HL-60 (cell line): ENCODE measurements around the gene IL9.

Experiments
- DNase-seq, 2 experiments: peaks; one replicate each; pipeline ENCODE4 v3.0.0-alpha.2; 2010 to 2020; ENCODE audit warnings: low read depth in 1 of 2, low spot score in 1 of 2
- H3K27ac ChIP-seq: fragments of 250-450 bp; sonication (Bioruptor Pico); replicated peaks from 2 replicates; pipeline ENCODE4 v1.5.1; 2020; ENCODE audit warnings: mild to moderate bottlenecking, moderate library complexity
- H3K27me3 ChIP-seq: fragments of 250-450 bp; sonication (Bioruptor Pico); 2 replicates; pipeline ENCODE4 v1.5.1; 2021; ENCODE audit warnings: mild to moderate bottlenecking, moderate library complexity; ENCODE audit not compliant: insufficient read depth, poor library complexity, severe bottlenecking
- H3K4me3 ChIP-seq: replicated peaks from 2 replicates; pipeline ENCODE4 v1.5.1; 2011; ENCODE audit warnings: mild to moderate bottlenecking, control low read depth, low read length; ENCODE audit not compliant: insufficient read depth
- CTCF ChIP-seq: IDR thresholded peaks from one replicate; pipeline ENCODE4 v1.5.1; 2011; ENCODE audit warnings: low read length, control low read depth, inconsistent platforms; ENCODE audit not compliant: insufficient read depth
- GABPA ChIP-seq: IDR thresholded peaks from 2 replicates; pipeline ENCODE4 v1.6.1; 2012; ENCODE audit warnings: low read depth
- POLR2AphosphoS5 ChIP-seq: IDR thresholded peaks from 2 replicates; pipeline ENCODE4 v1.6.1; 2012; ENCODE audit warnings: low read depth
- REST ChIP-seq: IDR thresholded peaks from 2 replicates; pipeline ENCODE4 v1.6.1; 2012; ENCODE audit warnings: low read depth; ENCODE audit not compliant: insufficient replicate concordance
- SPI1 ChIP-seq: IDR thresholded peaks from 2 replicates; pipeline ENCODE4 v1.6.1; 2012; ENCODE audit warnings: low read depth, mild to moderate bottlenecking, borderline replicate concordance

Gene IL9

GRCh38 chr5:135842737-135843136, 52.9 kb downstream of the IL9 start:
- H3K27me3 ChIP-seq = no peaks in the 10 kb centered on the region
- no peak for DNase-seq
- TF ChIP-seq REST = no peak
- no peak for TF ChIP-seq SPI1
- TF ChIP-seq POLR2AphosphoS5 = no peak
- no peak for TF ChIP-seq GABPA
- no peak for TF ChIP-seq CTCF

More at GRCh38 chr5:135842737-135843136, 52.9 kb downstream of the IL9 start:
- Histone ChIP-seq H3K4me3 (no peak overlapping the region), H3K27ac (no peak overlapping the region)
